ENCODE data around the gene SLC35G6.
"Not testable (repeated sequence)": the region's sequence is repeated elsewhere in the genome, so short reads cannot be mapped to it uniquely, and the experiment has no call there.

SLC35G6 gene

GRCh38 chr17:7479213-7480088, 1.8 kb upstream of the SLC35G6 start, which contains the start of gene ZBTB4:
Gene ZBTB4 (minus strand): TSS chr17:7479631. CDS start chr17:7466801, 12,830 bp downstream.
- DNase-seq: no peak

GRCh38 chr17:7480089-7480384, 1.2 kb upstream of the SLC35G6 start:
- no peak for DNase-seq

- DNase-seq: not testable (repeated sequence)
These were observed 846 bp downstream of the SLC35G6 start for GRCh38 chr17:7481842-7482741.

GRCh38 chr17:7482742-7483088, 1.5 kb downstream of the SLC35G6 start:
- DNase-seq: not testable (repeated sequence)

- peak; percentile 76 for DNase-seq
These were observed 2.2 kb downstream of the SLC35G6 start for GRCh38 chr17:7483255-7484066.

- peak; percentile 65 for DNase-seq
These were observed 3.0 kb downstream of the SLC35G6 start, which contains the start of gene POLR2A for GRCh38 chr17:7484067-7484918. Gene POLR2A (plus strand): TSS chr17:7484366.

GRCh38 chr17:7484919-7485377, 3.7 kb downstream of the SLC35G6 start:
- DNase-seq: no peak

- DNase-seq: no peak
These were observed 4.9 kb downstream of the SLC35G6 start for GRCh38 chr17:7486181-7486580.

GRCh38 chr17:7490144-7490543, 8.9 kb downstream of the SLC35G6 start:
- DNase-seq: no peak

- no peak for DNase-seq
These were observed 10.3 kb downstream of the SLC35G6 start for GRCh38 chr17:7491583-7491982.

- DNase-seq: no peak
These were observed 12.7 kb downstream of the SLC35G6 start for GRCh38 chr17:7493941-7494340.

- DNase-seq: no peak
These were observed 14.7 kb downstream of the SLC35G6 start for GRCh38 chr17:7495906-7496434.

- DNase-seq: no peak
These were observed 15.4 kb downstream of the SLC35G6 start for GRCh38 chr17:7496470-7497183.

- DNase-seq: no peak
These were observed 16.0 kb downstream of the SLC35G6 start for GRCh38 chr17:7497228-7497627.

- DNase-seq: no peak
These were observed 16.4 kb downstream of the SLC35G6 start for GRCh38 chr17:7497636-7498035.

- no peak for DNase-seq
These were observed 17.9 kb downstream of the SLC35G6 start for GRCh38 chr17:7499161-7499560.

- no peak for DNase-seq
These were observed 20.5 kb downstream of the SLC35G6 start for GRCh38 chr17:7501729-7502128.

- no peak for DNase-seq
These were observed 21.1 kb downstream of the SLC35G6 start for GRCh38 chr17:7502171-7502847.

GRCh38 chr17:7502987-7503386, 21.7 kb downstream of the SLC35G6 start:
- no peak for DNase-seq

GRCh38 chr17:7503521-7503920, 22.3 kb downstream of the SLC35G6 start:
- no peak for DNase-seq

Data from DMS153 (cell line).